K562 (cell line): ENCODE results near the gene ANAPC16. TPM values are rescaled to one million over a fixed set of nuclear protein-coding genes. Genes with fewer than 3 reads are reported as not detected.

Experiments used
- CEBPZ ChIP-seq: fragments of 150-350 bp; IDR thresholded peaks from 2 replicates; pipeline ENCODE4 v1.6.1; 2014; ENCODE audit warnings: low read depth, mild to moderate bottlenecking, low read length, borderline replicate concordance
- COPS2 ChIP-seq: fragments of 450-650 bp; conservative IDR thresholded peaks from 2 replicates; pipeline ENCODE4 v1.6.1; 2016; ENCODE audit warnings: mild to moderate bottlenecking, moderate library complexity
- ELF4 ChIP-seq: fragments of 450-650 bp; formaldehyde crosslinking; IDR thresholded peaks from 2 replicates; pipeline ENCODE4 v1.4.0; 2022; ENCODE audit warnings: missing genetic modification characterization
- MAZ ChIP-seq, 2 experiments: fragments of 450-650 bp in 1 of 2; sonication (generic) in 1 of 2; formaldehyde crosslinking; IDR thresholded peaks in 1 of 2; conservative IDR thresholded peaks in 1 of 2; 2 replicates each; pipeline versions ENCODE4 v1.4.0 to v1.5.0; 2020; ENCODE audit warnings: mild to moderate bottlenecking in 1 of 2, missing genetic modification reagents in 1 of 2
- MEF2A ChIP-seq: IDR thresholded peaks from 2 replicates; pipeline ENCODE4 v1.6.1; 2011; ENCODE audit warnings: low read depth, mild to moderate bottlenecking, low read length, moderate library complexity; ENCODE audit not compliant: control insufficient read depth
- MIER1 ChIP-seq: fragments of 450-650 bp; IDR thresholded peaks from 2 replicates; pipeline ENCODE4 v1.6.1; 2016; ENCODE audit warnings: antibody characterized with exemption, mild to moderate bottlenecking, low read depth
- POU5F1 ChIP-seq: fragments of 150-350 bp; IDR thresholded peaks from 2 replicates; pipeline ENCODE4 v1.6.1; 2014; ENCODE audit warnings: borderline replicate concordance, low read length, low read depth, mild to moderate bottlenecking; ENCODE audit not compliant: partially characterized antibody
- SMARCC2 ChIP-seq: fragments of 450-650 bp; IDR thresholded peaks from 2 replicates; pipeline ENCODE4 v1.6.1; 2017; ENCODE audit warnings: antibody characterized with exemption, moderate library complexity, mild to moderate bottlenecking, low read depth
- TBP ChIP-seq: optimal IDR thresholded peaks from 2 replicates; pipeline ENCODE3; 2011; ENCODE audit warnings: low read depth, low read length, improper control_type of control experiment
- TRIM24 ChIP-seq, 2 experiments: fragments of 450-650 bp; IDR thresholded peaks; 2 replicates each; pipeline ENCODE4 v1.6.1; 2016
- ZFPM2 ChIP-seq: fragments of 250-450 bp; sonication (Bioruptor Pico); IDR thresholded peaks from 2 replicates; pipeline ENCODE4 v1.5.1; 2022; ENCODE audit warnings: mild to moderate bottlenecking
- ZFX ChIP-seq: sonication (generic); formaldehyde crosslinking; IDR thresholded peaks from 2 replicates; pipeline ENCODE4 v1.8.0; 2022; ENCODE audit warnings: mild to moderate bottlenecking, missing genetic modification reagents, moderate library complexity
- ZNF316 ChIP-seq: fragments of 450-650 bp; IDR thresholded peaks from 2 replicates; pipeline ENCODE4 v1.6.1; 2016
- ZNF592 ChIP-seq: fragments of 450-650 bp; IDR thresholded peaks from 2 replicates; pipeline ENCODE4 v1.6.1; 2017; ENCODE audit warnings: antibody characterized with exemption, mild to moderate bottlenecking
- ZNF668 ChIP-seq: fragments of 250-450 bp; sonication (Bioruptor Pico); IDR thresholded peaks from 2 replicates; pipeline ENCODE4 v1.8.0; 2022; ENCODE audit warnings: mild to moderate bottlenecking, inconsistent platforms
- ZNF695 ChIP-seq: fragments of 450-650 bp; formaldehyde crosslinking; IDR thresholded peaks from 2 replicates; pipeline ENCODE4 v1.4.0; 2020; ENCODE audit warnings: mild to moderate bottlenecking, moderate library complexity
- ZNF785 ChIP-seq: fragments of 250-450 bp; sonication (Bioruptor Pico); IDR thresholded peaks from 2 replicates; pipeline ENCODE4 v1.4.0; 2020; ENCODE audit warnings: mild to moderate bottlenecking
- polyA plus RNA-seq, 8 experiments: library from polyadenylated mRNA; depleted of rRNA in 4 of 8; stranded (reverse) in 5 of 8; unstranded in 3 of 8; fragments of >200 nt; fragmentation: Nextera tagmentation in 2 of 8; fragmentation: Illumina TruSeq in 1 of 8; extraction: Ambion mirVana in 2 of 8; extraction: Trizol in 1 of 8; gene quantifications; 2 replicates each; pipeline versions ENCODE4 v1.2.1 to v1.2.3, GENCODE V29; 2011 to 2014; ENCODE audit warnings: inconsistent platforms in 1 of 8, missing spikeins in 1 of 8
- total RNA-seq, 7 experiments: library from RNA; depleted of rRNA in 6 of 7; stranded (reverse); fragments of >200 nt in 6 of 7; fragmentation: Illumina TruSeq in 2 of 7; extraction: Trizol in 2 of 7; gene quantifications; 2 replicates each; pipeline versions ENCODE4 v1.2.1 to v1.2.3, GENCODE V29; 2011 to 2021; ENCODE audit warnings: low replicate concordance in 1 of 7
- TF ChIP-seq, protein P1 (sequence below): fragments of 250-450 bp; sonication (Bioruptor Pico); IDR thresholded peaks from 2 replicates; pipeline ENCODE4 v1.5.0; 2020; ENCODE audit warnings: mild to moderate bottlenecking, borderline replicate concordance

Gene ANAPC16
- total and polyA plus RNA-seq, 9 of the 15 experiments (the other 6 are each of a cell fraction or from before 2014, with no cell fraction given), result 42.6 to 208 (median 108) TPM

GRCh38 chr10:72272689-72273409 lies 57.0 kb downstream of the ANAPC16 start (continued):
- TF ChIP-seq, protein P1, sequence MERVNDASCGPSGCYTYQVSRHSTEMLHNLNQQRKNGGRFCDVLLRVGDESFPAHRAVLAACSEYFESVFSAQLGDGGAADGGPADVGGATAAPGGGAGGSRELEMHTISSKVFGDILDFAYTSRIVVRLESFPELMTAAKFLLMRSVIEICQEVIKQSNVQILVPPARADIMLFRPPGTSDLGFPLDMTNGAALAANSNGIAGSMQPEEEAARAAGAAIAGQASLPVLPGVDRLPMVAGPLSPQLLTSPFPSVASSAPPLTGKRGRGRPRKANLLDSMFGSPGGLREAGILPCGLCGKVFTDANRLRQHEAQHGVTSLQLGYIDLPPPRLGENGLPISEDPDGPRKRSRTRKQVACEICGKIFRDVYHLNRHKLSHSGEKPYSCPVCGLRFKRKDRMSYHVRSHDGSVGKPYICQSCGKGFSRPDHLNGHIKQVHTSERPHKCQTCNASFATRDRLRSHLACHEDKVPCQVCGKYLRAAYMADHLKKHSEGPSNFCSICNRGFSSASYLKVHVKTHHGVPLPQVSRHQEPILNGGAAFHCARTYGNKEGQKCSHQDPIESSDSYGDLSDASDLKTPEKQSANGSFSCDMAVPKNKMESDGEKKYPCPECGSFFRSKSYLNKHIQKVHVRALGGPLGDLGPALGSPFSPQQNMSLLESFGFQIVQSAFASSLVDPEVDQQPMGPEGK (CRISPR knock-in tag), result peak; percentile 60; the same call in 1 of the 2 replicates
- TF ChIP-seq TRIM24 (IDR thresholded peaks at IDR 0.05) (peak; percentile 97), CEBPZ (0 out of 2 replicates have a peak, but pooled peaks have one; percentile 25), SMARCC2 (peak; percentile 62; the same call in 1 of the 2 replicates), ZNF592 (no peak), MIER1 (no peak), POU5F1 (no peak), ZNF316 (no peak), TBP (peak; percentile 65), ELF4 (CRISPR knock-in tag) (peak; percentile 72; the same call in 1 of the 2 replicates), MAZ (CRISPR knock-in tag; conservative IDR thresholded peaks at IDR 0.05 in 1 of 2, IDR thresholded peaks at IDR 0.05 in 1 of 2) (peak; percentile 87 to 97), COPS2 (no peak), ZFX (no peak), ZNF695 (no peak), ZNF785 (CRISPR knock-in tag) (no peak), MEF2A (peak; percentile 59; the same call in 1 of the 2 replicates), ZNF668 (CRISPR knock-in tag) (peak; percentile 51; the same call in 1 of the 2 replicates), ZFPM2 (CRISPR knock-in tag) (0 out of 2 replicates have a peak, but pooled peaks have one; percentile 8)
